Stimulated activated CD8-positive, alpha-beta memory T cell treated with anti-CD3 and anti-CD28 coated beads, Interleukin-2, amount 100 ng/mL, for 1 hour (primary cell): ENCODE measurements around the gene GRIP1.
"Not testable (repeated sequence)": the region's sequence is repeated elsewhere in the genome, so short reads cannot be mapped to it uniquely, and the experiment has no call there.

Experiments used
- DNase-seq, 2 donors: peaks; one replicate each; pipeline ENCODE4 v3.0.0-alpha.2; 2020; ENCODE audit warnings: low read depth in 2 of 2

GRIP1 gene

DNA sequence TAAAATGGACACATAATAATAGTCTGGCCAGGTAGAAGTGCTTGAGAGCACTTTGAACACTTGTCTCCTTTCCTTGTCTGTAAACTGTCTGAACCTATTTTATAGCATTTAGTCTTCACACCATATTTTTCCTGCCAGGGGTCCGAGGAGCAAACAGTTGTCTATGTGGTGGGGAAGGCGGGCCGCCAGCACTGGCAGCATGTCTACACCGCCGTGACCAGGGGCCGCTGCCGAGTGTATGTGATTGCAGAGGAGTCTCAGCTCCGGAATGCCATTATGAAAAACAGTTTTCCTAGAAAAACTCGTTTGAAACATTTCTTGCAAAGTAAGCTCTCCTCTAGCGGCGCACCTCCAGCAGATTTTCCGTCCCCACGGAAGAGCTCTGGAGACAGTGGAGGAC lies 347.9 kb downstream of the GRIP1 start:
- DNase-seq, result no peak

DNA sequence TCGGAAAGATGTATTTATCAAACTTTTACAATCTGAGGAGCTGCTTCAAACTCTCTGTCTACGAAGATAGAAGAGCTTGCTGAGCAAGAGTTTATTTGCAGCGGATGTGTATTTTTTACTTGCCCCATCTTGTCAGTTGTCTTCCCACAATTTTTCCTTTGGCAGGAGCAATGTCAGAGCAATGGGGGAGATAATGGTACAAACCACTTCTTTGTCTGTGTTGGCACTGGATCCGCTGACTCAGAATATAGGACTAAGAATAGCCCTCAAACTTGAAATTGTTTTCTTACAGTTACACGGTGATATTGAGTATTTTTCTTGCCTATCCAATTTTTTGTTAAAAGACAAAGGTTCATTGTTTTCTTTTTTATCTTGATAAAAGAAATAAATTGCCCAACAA lies 348.9 kb downstream of the GRIP1 start:
- no peak for DNase-seq

DNA sequence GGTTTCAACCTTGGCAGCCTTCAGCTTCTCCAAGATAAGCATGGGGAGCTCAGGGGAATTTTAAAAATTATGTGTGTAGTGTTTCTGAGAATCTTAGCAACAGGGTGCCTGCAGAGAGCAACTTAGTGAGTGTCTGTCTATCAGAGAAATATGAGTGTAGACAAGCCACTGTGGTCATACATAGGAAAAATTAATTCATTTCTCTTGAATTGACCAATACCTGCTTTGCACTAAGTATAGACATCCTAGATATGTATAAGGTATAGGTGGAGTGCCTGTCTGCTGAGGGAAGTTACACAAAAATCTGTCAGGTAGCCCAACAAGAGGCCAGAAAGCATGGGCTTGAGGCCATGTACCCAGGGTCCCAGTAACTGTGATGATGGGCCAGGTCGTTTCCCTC lies 355.9 kb downstream of the GRIP1 start:
- no peak for DNase-seq

DNA sequence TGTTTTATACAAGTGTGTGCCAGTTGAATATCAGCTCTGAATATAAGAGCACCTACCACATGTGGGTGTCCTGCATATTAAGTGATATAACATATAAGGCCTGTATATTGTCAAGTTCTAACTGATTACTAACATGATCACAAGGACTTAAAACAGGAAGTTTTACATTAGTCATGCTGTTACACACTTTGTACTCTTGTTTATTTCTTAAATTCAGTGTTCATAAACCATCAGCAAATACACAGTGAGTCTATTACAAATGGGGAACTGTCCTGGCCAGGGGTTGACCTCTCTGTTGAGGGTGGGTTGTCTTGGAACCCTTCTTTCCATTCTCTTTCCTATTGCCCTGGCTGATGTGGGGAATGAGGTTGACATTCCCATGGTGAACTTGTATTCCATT lies 357.4 kb downstream of the GRIP1 start:
- no peak for DNase-seq

DNA sequence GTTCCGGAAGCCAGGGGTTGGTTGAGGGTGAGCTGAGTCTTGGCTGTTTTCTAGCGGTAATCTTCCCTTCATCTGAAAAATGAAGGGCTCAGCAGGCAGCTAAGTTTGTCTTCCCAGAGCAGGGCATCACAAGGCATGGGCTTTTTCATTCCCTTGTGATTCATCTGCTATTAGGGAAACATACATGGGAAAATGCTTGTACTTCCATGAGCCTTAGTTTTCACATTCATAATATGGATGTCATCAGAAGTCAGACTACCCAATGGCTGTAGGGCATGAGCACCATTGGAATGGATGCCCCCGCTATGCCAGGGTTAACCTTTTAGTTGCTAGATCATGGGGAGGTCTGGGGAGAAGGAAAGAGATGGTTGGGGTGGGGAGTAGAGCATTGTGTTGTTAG lies 357.9 kb downstream of the GRIP1 start:
- DNase-seq, result no peak

DNA sequence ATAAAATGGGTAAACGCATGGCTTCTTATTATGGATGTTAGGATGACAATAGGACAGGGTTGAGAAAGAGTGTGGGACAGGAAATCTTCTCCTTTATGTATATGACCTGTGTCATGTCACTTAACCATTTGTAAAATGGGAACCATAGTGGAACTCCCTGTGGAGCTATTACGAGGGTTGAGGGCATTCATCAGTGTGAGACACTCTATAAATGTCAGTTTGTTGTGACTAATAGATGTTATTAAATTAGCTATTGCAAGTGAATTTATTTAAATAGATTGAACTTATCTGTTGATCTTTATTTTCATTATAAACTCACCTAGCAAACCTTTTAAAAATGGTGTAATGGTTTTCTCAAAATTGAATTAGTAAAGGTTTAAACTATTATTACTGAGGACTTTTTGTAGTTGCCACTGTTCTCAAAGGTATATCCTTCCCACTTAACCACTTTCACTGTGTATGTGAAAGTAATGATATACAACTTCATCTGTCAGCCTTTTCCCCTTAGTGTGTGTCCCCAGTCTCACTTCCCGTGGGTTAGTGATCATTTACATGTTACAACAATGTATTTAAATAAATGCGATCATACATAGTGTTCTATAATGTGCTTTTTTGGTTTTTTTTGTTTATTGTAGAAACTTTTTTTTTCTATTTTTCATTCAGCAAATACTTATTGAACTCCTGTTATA lies 359.5 kb downstream of the GRIP1 start:
- DNase-seq, result no peak

DNA sequence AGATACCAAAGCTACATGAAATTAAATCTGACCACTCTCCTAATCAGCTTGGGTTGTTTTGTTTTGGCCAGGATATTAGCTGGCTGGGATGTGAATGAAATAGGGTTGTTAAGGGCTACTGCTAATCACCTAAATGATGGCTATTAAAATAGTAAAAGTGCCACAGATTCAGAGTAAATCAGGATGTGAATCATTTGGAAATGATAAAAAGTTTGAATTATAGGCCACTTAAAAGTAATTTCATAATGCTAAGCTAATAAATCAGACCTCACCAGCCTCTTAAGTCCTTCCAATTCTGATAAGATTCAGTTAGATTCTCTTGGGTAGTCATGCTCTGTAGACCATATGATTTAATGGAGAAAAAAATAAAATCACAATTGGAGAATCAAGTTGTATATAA lies 364.6 kb downstream of the GRIP1 start:
- DNase-seq, result no peak

DNA sequence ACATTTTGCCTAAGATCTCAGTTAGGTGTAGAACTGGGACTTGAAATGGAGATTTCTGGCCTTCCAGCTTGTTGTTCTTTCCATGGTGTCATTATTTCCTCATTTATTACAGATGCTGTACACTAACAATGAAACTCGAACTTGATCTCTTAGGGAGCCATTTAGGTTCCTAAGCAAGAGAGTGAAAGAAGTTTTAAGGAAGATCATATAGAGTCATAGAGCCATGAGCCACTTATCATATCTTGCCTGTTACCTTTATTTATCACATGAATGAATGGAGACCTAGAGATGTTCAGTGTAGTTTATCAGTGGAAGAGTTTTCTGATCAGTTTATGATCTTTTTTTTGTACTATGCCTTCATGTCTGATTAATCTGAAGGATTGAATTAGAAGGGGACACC lies 366.7 kb downstream of the GRIP1 start:
- DNase-seq, result no peak

DNA sequence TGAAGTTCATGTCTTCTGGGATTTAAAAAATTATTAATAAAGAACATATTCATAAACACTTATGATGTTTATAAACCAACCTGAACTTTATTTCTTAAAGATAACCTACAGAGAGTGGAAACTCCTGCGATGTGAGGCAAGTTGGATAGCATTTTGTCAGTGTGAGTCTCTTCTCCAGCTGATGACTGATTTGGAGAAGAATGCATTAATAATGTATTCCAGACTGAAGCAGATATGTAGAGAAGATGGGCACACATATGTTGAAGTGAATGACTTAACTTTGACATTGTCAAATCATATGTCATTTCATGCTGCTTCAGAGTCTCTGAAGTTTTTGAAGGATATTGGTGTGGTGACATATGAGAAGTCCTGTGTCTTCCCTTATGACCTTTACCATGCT lies 369.3 kb downstream of the GRIP1 start:
- no peak for DNase-seq

DNA sequence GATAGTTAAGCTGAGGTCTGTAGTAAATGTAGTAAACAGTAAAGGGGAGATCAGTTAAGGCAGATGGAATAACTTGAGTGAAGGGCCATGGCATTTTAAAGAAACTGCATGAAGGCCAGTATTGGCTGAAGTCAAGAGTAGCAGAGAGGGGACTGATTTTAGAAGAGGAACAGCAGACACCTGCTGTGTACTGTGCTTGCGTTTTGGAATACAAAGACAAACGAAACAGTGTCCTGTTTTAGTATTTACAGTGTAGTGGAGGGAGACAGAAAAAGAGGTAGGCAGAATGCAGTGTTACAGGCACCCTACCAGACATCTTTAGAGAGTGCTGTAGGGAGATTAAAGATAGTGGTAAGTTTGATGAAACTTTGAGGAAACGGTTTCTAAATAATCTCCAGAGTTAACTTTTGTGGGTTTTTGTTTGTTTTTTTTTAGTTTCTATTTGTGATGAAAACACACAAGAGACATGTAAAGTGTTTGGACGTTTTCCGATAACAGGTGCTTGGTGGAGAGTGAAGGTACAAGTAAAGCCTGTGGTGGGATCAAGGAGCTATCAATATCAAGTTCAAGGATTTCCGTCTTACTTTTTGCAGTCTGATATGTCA lies 374.5 kb downstream of the GRIP1 start:
- DNase-seq, result no peak

DNA sequence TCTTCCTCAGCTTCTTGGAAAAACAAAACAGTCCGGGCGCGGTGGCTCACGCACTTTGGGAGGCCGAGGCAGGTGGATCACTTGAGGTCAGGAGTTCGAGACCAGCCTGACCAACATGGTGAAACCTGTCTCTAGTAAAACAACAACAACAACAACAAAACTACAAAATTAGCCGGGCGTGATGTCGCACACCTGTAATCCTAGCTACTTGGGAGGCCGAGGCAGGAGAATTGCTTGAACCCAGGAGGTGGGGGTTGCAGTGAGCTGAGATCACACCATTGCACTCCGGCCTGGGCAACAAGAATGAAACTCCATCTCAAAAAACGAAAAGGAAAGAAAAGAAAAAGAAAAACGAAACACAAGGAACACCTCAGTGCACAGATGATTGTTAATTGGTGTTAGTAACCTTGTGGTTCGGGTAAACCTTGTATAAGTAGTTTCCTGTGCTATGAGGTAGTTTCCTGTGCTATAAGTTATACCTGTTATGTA lies 375.5 kb downstream of the GRIP1 start:
- not testable (repeated sequence) for DNase-seq

DNA sequence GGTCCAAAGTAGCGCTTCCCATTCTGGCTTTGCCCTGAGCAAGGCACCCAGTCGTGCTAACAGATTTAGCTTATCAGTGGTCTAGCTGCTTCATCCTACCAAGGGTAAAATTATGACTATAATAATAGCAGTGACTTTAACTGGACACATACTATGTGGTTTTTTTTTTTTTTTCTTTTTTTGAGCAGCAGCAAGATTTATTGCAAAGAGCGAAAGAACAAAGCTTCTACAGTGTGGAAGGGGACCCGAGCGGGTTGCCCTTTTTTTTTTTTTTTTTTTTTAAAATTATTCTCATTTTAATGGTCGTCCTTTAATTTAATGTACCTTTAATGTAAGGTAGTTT lies 376.1 kb downstream of the GRIP1 start:
- no peak for DNase-seq

DNA sequence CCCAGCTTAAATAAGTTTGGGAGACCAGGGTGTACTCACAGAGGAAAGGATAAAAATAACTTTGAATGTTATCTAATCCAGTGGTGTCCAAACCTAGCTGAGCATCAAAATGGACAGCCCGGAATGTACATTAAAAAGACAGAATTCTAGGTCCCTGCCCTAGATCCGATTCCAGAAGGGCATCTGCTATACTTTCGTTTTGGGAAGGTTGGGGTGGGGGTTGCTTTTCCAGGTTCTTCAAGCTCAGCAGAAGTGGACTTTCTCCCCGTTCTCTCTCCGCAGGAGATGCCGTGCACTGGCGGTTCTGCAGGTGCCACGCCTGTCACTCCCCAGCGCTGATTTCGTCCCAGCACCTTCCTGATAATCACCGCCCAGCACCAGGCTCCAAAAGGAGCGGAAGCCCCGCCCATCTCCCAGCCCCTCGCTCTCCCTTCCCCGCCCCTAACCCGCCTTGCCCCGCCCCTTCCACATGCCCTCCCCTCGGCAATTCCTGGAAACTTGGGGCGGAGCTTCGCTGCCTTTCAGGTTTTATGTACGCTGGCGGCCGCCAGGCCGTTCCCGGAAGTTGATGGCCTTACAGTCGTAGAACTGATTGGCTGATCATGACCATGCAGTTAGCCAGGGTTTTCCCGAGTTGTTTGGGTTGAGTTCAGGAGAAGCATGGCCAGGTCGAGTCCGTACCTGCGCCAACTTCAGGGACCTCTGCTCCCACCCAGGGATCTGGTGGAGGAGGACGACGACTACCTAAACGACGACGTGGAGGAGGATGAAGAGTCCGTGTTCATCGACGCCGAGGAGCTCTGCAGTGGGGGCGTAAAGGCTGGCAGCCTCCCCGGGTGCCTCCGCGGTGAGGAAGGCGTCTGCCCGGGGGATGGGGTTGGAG lies 376.7 kb downstream of the GRIP1 start, which contains the start of gene HELB:
Gene HELB, plus strand, starts transcription at position 550 of the 883 bp plus-strand sequence. Its CDS starts 111 bp downstream, at position 661.
- peak; percentile 93 to 98 for DNase-seq

DNA sequence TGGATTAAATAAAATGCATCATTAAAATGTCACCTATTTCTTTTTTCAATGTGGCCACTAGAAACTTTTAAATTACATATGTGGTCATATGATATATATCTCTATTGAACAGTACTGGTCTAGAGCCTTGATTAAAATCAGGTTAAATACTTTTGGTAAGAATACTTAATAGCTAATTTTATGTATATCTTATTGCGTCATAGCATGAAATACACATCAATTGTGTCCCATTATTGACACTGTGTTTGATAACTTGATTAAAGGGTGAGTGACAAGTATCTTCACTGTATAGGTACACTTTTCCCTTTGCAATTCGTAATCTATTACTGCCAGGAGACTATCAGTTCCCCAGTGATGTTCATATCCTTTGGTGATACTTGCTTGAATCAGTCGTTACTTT lies 381.0 kb downstream of the GRIP1 start:
- no peak for DNase-seq
